Activated naive CD8-positive, alpha-beta T cell treated with anti-CD3 and anti-CD28 coated beads, Interleukin-2, amount 10 ng/mL, durations not matched to agents 7 days and 5 days (primary cell): ENCODE measurements around the gene PRPF19. TPM values are rescaled to one million over a fixed set of nuclear protein-coding genes. Genes with fewer than 3 reads are reported as not detected.
"Not testable (repeated sequence)": the region's sequence is repeated elsewhere in the genome, so short reads cannot be mapped to it uniquely, and the experiment has no call there.

ENCODE experiments used
- ATAC-seq: fragments of 150-1000 bp; cut with Tn5 transposase; one replicate; pipeline ENCODE4 v1.10.0; 2021; ENCODE audit warnings: low read depth, moderate library complexity
- POLR2A ChIA-PET: fragments of 350-600 bp; sonication (Branson Sonifier 250); formaldehyde crosslinking; loops from one replicate; lab custom pipeline; 2021; ENCODE audit warnings: antibody characterized with exemption; lab: Charles Lee
- DNase-seq: peaks from one replicate; pipeline ENCODE4 v3.0.0; 2021
- H3K27ac Mint-ChIP-seq: one replicate; pipeline ENCODE4 v1.8.0; 2022; ENCODE audit warnings: mild to moderate bottlenecking, mixed read lengths
- H3K27me3 Mint-ChIP-seq: one replicate; pipeline ENCODE4 v1.8.0; 2022; ENCODE audit warnings: mild to moderate bottlenecking, moderate library complexity, mixed read lengths
- H3K36me3 Mint-ChIP-seq: one replicate; pipeline ENCODE4 v1.8.0; 2021; ENCODE audit warnings: mild to moderate bottlenecking, mixed read lengths
- H3K4me1 Mint-ChIP-seq: one replicate; pipeline ENCODE4 v1.8.0; 2021; ENCODE audit warnings: mixed read lengths
- H3K4me3 Mint-ChIP-seq: one replicate; pipeline ENCODE4 v1.8.0; 2022; ENCODE audit warnings: mild to moderate bottlenecking, moderate library complexity, mixed read lengths
- H3K9me3 Mint-ChIP-seq: one replicate; pipeline ENCODE4 v1.8.0; 2021; ENCODE audit warnings: mixed read lengths
- total RNA-seq, 2 experiments: library from RNA; stranded (reverse); gene quantifications; one replicate each; pipeline ENCODE4 v1.2.3, GENCODE V29; 2021

The PRPF19 gene
- total RNA-seq, 2 experiments from 2014 or later, result 97.7 to 103 TPM

GRCh38 chr11:60916669-60917206, 10.4 kb upstream of the PRPF19 start:
- ATAC-seq, result no peak
- Mint-ChIP-seq H3K9me3 (no peaks in the 10 kb centered on the region), H3K4me1 (peaks cover 36% of the 10 kb centered on the region), H3K4me3 (peak overlapping the region; percentile 7), H3K36me3 (peaks cover 15% of the 10 kb centered on the region), H3K27ac (peak overlapping the region; percentile 63), H3K27me3 (no peaks in the 10 kb centered on the region)
- no peak for DNase-seq
- POLR2A ChIA-PET, result interaction anchor here (0.6 kb wide), 1 partner anchor 74 kb away, joined by 5 read pairs; no protein-coding TSS in a partner anchor

GRCh38 chr11:60915248-60915914, 9.0 kb upstream of the PRPF19 start:
- Mint-ChIP-seq H3K36me3 (peaks cover 11% of the 10 kb centered on the region), H3K27ac (peak overlapping the region; percentile 91), H3K9me3 (no peaks in the 10 kb centered on the region), H3K4me1 (peaks cover 43% of the 10 kb centered on the region), H3K27me3 (no peaks in the 10 kb centered on the region), H3K4me3 (peak overlapping the region; percentile 89)
- ATAC-seq, result peak; percentile 62
- DNase-seq, result peak; percentile 74
- POLR2A ChIA-PET, result interaction anchor here (0.6 to 3.1 kb wide), 16 partner anchors 8 to 216 kb away, joined by 3 to 21 read pairs (median 3); partner anchors contain the start of genes PRPF19, SLC15A3 and TMEM132A

DNA sequence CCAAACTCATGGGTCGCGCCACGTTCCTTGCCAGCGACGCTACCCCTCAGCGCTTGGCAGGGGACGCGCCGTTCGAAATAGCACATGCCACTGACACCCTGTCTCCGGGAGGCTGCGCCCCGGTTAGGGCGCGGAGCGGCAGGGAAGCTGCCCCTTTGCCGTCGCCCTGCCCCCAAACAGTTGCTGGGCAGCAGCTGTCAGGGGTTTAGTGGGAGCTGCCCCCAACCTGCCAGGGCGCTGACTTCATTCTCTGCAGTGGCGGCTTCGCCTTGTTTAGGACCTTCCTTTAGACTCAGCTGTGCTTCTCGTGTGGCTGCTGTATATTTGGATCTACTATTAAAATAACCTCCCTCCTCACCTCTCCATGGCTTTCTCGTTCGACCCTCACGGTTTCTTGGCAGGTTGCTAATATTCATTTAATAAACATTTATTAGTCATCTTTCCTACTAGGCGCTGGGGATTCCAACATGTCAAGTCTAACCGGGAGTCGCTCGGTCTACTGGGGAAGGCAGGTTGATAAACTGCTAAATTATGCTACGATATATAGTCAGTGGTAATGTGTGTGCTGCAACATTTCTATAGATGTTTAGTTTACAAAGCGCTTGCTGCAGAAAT, 8.4 kb upstream of the PRPF19 start:
- POLR2A ChIA-PET, result interaction anchor here (0.9 to 3.1 kb wide), 16 partner anchors 9 to 200 kb away, joined by 3 to 21 read pairs (median 4); partner anchors contain the start of genes PRPF19, PTGDR2, SLC15A3 and TMEM132A
- Mint-ChIP-seq H3K27me3 (no peaks in the 10 kb centered on the region), H3K4me1 (peaks cover 45% of the 10 kb centered on the region), H3K27ac (peak overlapping the region; percentile 91), H3K4me3 (peak overlapping the region; percentile 89), H3K36me3 (peaks cover 8% of the 10 kb centered on the region), H3K9me3 (no peaks in the 10 kb centered on the region)
- ATAC-seq, result peak; percentile 27
- DNase-seq, result peak; percentile 65

DNA sequence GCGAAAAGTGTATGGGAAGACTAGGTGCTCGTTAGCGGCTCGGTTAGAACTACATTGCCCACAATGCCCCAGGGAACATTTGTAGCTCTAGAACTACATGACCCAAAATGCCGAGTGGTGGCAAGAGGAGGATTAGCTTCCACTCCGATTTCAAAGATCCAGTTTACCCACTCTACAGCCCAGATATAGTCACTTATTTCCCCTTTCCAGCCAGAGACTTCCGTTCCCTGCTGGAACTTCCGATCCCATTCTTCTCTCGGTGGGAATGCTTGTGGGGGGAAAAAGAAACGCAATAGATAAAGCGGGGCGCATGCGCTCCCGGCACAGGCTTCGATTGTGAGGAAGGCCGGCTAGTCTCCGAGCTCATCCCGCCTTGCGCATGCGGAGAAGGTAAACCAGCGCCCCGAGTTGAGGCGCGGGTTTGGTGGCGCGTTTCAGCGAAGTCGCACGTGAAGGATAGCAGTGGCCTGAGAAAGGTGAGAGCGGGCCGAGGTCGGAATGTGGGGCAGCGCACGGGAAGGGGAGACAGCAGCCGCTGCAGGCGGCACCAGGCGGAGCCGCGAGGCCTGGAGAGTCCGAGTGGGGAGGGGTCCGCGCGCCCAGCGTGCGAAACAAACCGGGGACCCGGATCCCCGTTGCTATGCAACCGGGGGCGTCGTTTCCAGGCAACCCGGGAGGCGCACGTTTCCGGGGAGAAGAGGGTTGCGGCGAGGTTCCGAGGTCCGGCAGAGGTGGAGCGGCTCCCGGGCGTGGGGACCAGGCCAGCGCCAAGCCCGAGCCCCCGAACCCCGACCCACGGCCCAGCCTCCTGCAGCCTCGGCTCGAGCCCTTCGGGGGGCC, 7.6 kb upstream of the PRPF19 start, which contains the start of gene TMEM109:
Gene TMEM109, plus strand, starts transcription at position 366 of the 840 bp plus-strand sequence. CDS start 5,536 bp downstream, outside the sequence.
- POLR2A ChIA-PET, result interaction anchor here (0.7 to 3.1 kb wide), 16 partner anchors 8 to 198 kb away, joined by 3 to 21 read pairs (median 3); partner anchors contain the start of genes PRPF19, PTGDR2, SLC15A3 and TMEM132A
- Mint-ChIP-seq H3K27me3 (no peaks in the 10 kb centered on the region), H3K4me3 (peak within 1 kb of the TSS; percentile 98), H3K9me3 (no peaks in the 10 kb centered on the region), H3K27ac (peak within 1 kb of the TSS; percentile 98), H3K4me1 (peaks cover 46% of the 10 kb centered on the region), H3K36me3 (peaks cover 4% of the 10 kb centered on the region)
- ATAC-seq, result peak; percentile 68
- DNase-seq, result peak; percentile 84

GRCh38 chr11:60912851-60913528, 6.6 kb upstream of the PRPF19 start:
- H3K27ac Mint-ChIP-seq, result peak overlapping the region; percentile 98
- ATAC-seq (no peak), DNase-seq (no peak)
- peaks cover 4% of the 10 kb centered on the region for H3K36me3 Mint-ChIP-seq
- POLR2A ChIA-PET, result interaction anchor here (0.8 to 3.1 kb wide), 12 partner anchors 7 to 199 kb away, joined by 3 to 21 read pairs (median 4); partner anchors contain the start of genes PRPF19 and ZP1
- no peaks in the 10 kb centered on the region for H3K9me3 Mint-ChIP-seq
- H3K27me3 Mint-ChIP-seq, result no peaks in the 10 kb centered on the region
- H3K4me1 Mint-ChIP-seq, result peaks cover 43% of the 10 kb centered on the region
- H3K4me3 Mint-ChIP-seq, result peak overlapping the region; percentile 98

DNA sequence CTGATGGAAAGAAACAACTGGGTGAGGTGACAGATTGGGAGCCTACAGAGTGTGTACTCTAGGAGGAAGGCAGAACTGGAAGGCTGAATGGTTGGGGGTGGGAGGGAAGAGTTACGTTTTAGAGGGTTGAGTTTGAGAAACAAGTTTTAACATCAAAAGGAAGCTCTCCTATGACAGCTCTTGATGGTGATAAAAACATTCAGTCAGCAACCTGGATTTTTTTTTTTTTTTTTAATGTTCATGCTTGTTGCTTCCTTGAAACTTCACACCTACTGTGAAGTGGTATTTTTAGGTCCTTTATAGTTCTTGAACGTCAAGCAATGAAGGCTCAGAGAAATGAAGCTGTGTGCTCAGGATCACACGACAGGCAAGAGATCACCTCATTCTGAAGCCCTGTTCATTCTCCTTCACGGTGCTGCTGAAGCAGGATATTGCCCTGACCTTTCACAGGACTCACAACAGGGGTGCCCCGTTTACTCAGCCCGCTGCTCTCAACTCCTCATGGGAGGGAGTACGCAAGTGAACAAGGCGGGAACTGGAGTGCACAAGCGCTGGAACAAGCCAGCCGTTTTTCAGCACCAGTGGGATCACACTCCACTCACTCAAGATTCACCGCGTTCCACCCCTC, 6.0 kb upstream of the PRPF19 start:
- Mint-ChIP-seq H3K27me3 (no peaks in the 10 kb centered on the region), H3K4me3 (peak overlapping the region; percentile 62), H3K4me1 (peaks cover 44% of the 10 kb centered on the region), H3K36me3 (peaks cover 3% of the 10 kb centered on the region), H3K9me3 (no peaks in the 10 kb centered on the region), H3K27ac (peak overlapping the region; percentile 80)
- DNase-seq (no peak), ATAC-seq (no peak)
- POLR2A ChIA-PET, result interaction anchor here (0.7 to 2.6 kb wide), 5 partner anchors 9 to 169 kb away, joined by 3 to 13 read pairs (median 4); no protein-coding TSS in a partner anchor

GRCh38 chr11:60910711-60911380, 4.5 kb upstream of the PRPF19 start:
- Mint-ChIP-seq H3K36me3 (no peaks in the 10 kb centered on the region), H3K27me3 (no peaks in the 10 kb centered on the region), H3K4me3 (no peak overlapping the region), H3K9me3 (no peaks in the 10 kb centered on the region), H3K4me1 (peaks cover 40% of the 10 kb centered on the region), H3K27ac (no peak overlapping the region)
- ATAC-seq (no peak), DNase-seq (no peak)
- POLR2A ChIA-PET, result no interaction called here

GRCh38 chr11:60910281-60910687, 3.9 kb upstream of the PRPF19 start:
- no peak overlapping the region for H3K4me3 Mint-ChIP-seq
- H3K36me3 Mint-ChIP-seq, result no peaks in the 10 kb centered on the region
- H3K9me3 Mint-ChIP-seq, result no peaks in the 10 kb centered on the region
- no peaks in the 10 kb centered on the region for H3K27me3 Mint-ChIP-seq
- H3K4me1 Mint-ChIP-seq, result peaks cover 39% of the 10 kb centered on the region
- POLR2A ChIA-PET, result no interaction called here
- no peak overlapping the region for H3K27ac Mint-ChIP-seq
- ATAC-seq (no peak), DNase-seq (no peak)

DNA sequence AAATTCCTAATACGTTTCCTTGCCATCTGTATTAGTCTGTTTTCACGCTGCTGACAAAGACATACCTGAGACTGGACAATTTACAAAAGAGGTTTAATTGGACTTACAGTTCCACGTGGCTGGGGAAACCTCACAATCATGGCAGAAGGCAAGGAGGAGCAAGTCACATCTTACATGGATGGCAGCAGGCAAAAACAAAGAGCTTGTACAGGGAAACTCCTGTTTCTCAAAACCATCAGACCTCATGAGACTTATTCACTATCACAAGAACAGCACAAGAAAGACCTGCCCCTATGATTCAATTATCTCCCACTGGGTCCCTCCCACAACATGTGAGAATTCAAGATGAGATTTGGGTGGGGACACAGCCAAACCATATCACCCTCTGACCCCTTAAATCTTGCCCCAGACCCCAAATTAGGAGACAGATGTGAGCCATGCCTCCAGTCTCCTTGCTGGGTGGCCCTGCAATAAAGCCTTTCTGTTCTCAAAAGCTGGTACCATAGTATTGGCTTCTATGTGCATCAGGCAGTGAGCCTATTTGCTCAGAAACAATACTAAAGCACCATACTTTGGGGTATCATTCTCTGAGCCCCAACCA, 3.4 kb upstream of the PRPF19 start:
- DNase-seq, POLR2A ChIA-PET, ATAC-seq, H3K4me3 Mint-ChIP-seq, H3K27ac Mint-ChIP-seq, H3K36me3 Mint-ChIP-seq, H3K9me3 Mint-ChIP-seq, H3K27me3 Mint-ChIP-seq: not testable (repeated sequence)
- H3K4me1 Mint-ChIP-seq, result peaks cover 42% of the 10 kb centered on the region

DNA sequence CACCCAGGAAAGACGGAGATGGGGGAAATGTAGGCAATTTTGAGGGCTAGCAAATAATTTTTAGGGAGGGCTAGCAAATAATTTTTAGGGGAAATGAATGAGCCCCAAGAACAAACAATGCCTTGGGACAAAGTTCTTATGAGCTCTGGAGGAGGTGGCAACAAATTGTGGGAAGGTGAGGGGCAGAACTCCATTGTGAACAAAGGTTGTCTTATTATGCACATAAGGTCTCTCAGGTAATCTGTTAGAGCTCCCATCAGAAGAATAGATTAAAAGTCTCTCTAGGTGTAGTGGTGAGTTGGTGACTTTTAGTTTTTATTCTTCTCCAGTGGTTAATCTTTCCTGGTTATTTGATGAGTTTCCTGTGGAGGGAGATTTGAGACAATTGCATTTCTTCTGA, 2.4 kb upstream of the PRPF19 start:
- Mint-ChIP-seq H3K27ac (no peak overlapping the region), H3K4me3 (no peak overlapping the region), H3K9me3 (no peaks in the 10 kb centered on the region), H3K36me3 (no peaks in the 10 kb centered on the region), H3K4me1 (peaks cover 50% of the 10 kb centered on the region), H3K27me3 (no peaks in the 10 kb centered on the region)
- no peak for ATAC-seq
- POLR2A ChIA-PET, result no interaction called here
- DNase-seq, result no peak

- DNase-seq (no peak), ATAC-seq (no peak)
- Mint-ChIP-seq H3K4me3 (peak overlapping the region; percentile 81), H3K27ac (peak overlapping the region; percentile 91), H3K9me3 (no peaks in the 10 kb centered on the region), H3K36me3 (no peaks in the 10 kb centered on the region), H3K27me3 (no peaks in the 10 kb centered on the region), H3K4me1 (peaks cover 34% of the 10 kb centered on the region)
- POLR2A ChIA-PET, result interaction anchor here (0.6 to 1.8 kb wide), 6 partner anchors 9 to 208 kb away, joined by 3 to 20 read pairs (median 4); partner anchors contain the start of gene TMEM109
Measured at GRCh38 chr11:60905551-60906113, 753 bp downstream of the PRPF19 start.
